Measurements from ENCODE around the gene PPP1R9B.

PPP1R9B gene

DNA sequence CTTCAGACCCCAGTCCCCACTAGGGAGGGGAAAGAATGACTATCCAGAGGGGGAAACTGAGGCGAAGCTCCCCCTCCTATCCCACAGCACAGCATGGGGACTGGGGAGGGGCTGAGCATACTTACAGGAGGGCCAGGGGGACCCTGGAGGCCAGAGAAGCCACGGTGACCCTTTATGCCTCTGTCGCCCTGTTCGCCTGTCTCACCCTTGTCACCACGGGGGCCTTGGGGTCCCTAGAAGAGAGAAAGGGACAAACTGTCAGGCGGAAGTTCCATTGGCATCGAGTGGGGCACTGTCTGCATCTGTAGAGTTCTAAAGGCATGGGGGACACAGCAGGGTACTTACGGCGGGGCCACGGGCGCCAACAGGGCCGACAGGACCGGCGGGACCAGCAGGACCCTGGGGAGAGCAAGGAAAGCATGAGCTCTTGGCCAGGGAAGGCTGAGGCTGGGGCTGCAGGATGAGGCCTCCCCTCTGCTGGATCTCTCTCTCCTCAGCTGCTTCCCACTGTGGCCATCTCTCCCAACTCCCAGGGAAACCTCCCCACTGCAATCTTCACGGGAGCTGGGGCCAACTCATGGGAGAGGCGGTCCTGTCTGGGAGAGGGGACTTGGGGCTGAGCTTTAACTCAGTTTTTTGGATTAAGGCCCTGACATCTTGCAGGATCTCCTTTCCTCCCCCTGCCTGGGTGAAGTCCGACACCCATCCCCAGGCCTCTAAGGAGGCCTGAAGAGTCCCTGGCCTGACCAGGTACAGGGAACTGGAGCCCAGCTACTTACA, 37.5 kb upstream of the PPP1R9B start:
- no peak for DNase-seq

GRCh38 chr17:50187394-50187725, 36.9 kb upstream of the PPP1R9B start:
- no peak for DNase-seq

GRCh38 chr17:50186661-50187393, 36.4 kb upstream of the PPP1R9B start:
- DNase-seq = no peak

GRCh38 chr17:50185631-50186471, 35.4 kb upstream of the PPP1R9B start:
- DNase-seq = no peak

DNA sequence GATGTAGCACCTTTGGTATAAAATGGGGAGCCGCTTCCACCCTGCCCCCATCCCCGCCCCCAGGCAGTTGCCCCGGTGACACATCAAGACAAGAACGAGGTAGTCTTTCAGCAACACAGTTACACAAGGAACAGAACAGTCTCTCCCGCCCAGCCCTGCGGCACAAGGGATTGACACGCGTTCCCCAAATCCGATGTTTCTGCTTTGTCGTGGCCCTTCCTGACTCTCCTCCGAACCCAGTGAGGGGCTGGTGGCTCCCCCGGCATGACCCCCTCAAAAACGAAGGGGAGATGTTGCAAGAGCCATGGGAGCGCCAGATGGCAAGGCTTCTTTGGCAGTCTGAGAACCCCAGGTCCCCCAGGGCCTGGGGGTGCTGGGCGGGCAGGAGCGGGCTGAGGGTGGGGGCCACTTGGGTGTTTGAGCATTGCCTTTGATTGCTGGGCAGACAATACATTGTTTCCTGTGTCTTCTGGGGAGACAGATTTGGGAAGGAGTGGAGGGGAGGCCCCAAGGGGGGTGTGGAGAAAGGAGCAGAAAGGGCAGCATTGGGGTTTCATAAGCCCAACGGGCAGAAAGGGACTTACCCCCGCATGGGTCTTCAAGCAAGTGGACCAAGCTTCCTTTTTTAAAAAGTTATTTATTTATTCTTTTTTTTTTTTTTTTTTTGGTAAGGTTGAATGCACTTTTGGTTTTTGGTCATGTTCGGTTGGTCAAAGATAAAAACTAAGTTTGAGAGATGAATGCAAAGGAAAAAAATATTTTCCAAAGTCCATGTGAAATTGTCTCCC, 34.3 kb upstream of the PPP1R9B start:
- no peak for DNase-seq

DNA sequence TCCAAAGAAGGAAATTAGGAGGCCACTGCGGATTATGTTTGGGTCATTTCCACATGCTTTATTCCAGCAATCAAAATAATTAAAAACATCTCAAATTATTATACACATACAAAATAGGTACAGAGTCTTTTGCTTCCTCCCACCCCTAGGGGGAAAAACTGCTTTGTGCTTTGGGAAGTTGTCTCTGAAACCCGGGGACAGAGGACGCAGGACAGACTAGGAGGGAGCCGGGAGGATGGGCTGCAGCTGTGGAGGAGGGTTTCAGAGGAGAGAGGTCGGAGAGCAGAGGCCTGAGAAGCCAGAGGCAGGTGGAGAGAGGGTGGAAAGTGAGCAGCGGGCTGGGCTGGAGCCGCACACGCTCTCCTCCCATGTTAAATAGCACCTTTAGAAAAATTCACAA, 33.6 kb upstream of the PPP1R9B start:
- no peak for DNase-seq

- no peak for DNase-seq
These were observed 33.0 kb upstream of the PPP1R9B start for GRCh38 chr17:50183421-50183994.

GRCh38 chr17:50182783-50183420, 32.4 kb upstream of the PPP1R9B start:
- DNase-seq = no peak

- no peak for DNase-seq
These were observed 31.4 kb upstream of the PPP1R9B start for GRCh38 chr17:50181591-50182560.

- no peak for DNase-seq
These were observed 30.7 kb upstream of the PPP1R9B start for GRCh38 chr17:50181144-50181543.

DNA sequence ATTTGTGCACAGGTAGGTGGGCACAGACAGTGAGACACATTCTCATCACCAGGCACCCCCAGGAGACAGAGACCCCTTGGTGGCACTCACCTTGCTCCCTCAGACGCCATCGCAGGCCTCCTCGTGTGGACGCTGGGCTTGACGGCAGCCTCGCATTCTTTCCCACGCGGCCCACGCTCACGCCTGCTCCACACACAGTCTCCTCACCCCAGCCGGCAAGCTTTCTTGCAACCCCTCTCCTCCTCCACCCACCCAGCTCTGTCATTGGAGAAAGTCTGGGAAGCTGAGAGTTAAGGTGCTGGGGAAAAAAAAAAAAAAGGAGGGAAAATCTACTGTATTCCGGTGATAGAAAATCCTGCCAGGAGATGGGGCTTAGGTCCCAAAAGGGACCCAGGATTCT, 30.1 kb upstream of the PPP1R9B start:
- DNase-seq = no peak

DNA sequence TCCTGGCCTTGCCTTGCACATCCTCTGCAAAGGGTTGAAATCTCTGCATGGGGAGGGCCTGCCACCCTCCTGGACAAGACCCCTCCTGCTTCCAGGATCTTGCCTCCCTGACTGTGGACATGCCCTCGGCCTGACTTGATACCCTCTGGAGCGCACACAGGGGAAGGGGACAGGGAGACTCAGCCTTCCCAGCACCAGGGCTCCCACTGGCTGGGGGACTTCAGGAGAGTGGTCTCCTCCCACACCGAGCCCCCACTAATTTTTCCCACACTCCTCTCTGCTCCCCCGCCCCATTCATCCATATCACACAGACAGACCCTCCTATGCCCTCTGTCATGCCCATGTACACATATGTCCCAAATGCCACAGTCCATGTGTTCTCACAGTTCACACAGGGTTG, 29.6 kb upstream of the PPP1R9B start:
- DNase-seq = no peak

- peak; percentile 91 for DNase-seq
These were observed 27.7 kb upstream of the PPP1R9B start for GRCh38 chr17:50177983-50178834.

GRCh38 chr17:50177476-50177875, 27.0 kb upstream of the PPP1R9B start:
- DNase-seq = no peak

GRCh38 chr17:50176559-50177357, 26.3 kb upstream of the PPP1R9B start:
- no peak for DNase-seq

GRCh38 chr17:50175035-50175807, 24.7 kb upstream of the PPP1R9B start:
- DNase-seq = no peak

DNA sequence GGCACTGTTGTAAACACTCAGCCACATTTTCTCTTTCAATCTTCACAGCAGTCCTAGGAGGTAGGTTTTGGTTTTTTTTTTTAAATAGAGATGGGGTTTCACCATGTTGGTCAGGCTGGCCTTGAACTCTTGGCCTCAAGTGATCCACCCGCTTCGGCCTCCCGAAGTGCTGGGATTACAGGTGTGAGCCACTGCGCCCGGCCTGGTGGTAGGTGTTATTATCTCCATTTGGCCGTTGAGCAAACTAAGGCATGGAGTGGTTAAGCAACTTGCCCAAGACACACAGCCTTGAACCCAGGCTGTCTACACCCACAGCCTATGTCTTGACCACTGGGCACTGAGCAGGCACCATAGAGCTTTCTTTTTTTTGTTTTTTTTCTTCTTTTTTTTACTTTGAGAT, 24.0 kb upstream of the PPP1R9B start:
- DNase-seq = no peak

- no peak for DNase-seq
These were observed 23.0 kb upstream of the PPP1R9B start for GRCh38 chr17:50173335-50173941.
